DLD1 (cell line): Measurements from ENCODE around the gene FANCD2OS.
"Not testable (repeated sequence)": the region's sequence is repeated elsewhere in the genome, so short reads cannot be mapped to it uniquely, and the experiment has no call there.

Experiments used
- in situ Hi-C: cut with HindIII; loops from 2 replicates; pipeline ENCODE4 v1.10.0; 2017; ENCODE audit warnings: low sequenced_read_pairs

Gene FANCD2OS, protein sequence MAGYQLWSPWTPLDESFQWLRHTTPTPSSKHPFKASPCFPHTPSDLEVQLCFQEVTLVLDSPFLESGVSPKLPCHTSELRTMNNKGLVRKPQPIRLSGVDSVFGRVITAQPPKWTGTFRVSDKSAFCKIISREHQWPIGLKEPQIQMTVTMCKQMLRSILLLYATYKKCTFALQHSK

DNA sequence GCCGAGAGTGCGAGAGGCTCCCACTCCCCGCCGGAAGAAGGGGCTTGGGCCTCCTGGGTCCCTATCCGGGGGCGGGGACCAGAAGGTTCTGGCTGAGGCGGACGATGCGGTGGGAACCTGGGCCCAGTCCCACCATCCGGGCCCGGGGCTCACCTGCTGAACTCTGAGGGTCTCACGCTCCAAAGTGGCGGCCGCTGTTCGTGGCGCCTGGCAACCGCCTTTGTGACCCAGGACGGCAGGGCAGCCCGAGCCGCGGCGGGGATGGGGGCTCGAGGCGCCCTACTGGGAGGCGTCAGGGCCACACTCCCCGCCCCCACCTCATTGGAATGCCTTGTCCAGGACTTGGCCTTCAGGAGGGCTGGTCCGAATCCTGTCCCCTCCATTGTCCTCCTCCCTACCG is at the start of gene FANCD2OS:
TSS of gene FANCD2OS (minus strand) at position 165 of the 400 bp plus-strand sequence. CDS start 3,481 bp downstream, outside the sequence.
- in situ Hi-C loops = no loop called here

DNA sequence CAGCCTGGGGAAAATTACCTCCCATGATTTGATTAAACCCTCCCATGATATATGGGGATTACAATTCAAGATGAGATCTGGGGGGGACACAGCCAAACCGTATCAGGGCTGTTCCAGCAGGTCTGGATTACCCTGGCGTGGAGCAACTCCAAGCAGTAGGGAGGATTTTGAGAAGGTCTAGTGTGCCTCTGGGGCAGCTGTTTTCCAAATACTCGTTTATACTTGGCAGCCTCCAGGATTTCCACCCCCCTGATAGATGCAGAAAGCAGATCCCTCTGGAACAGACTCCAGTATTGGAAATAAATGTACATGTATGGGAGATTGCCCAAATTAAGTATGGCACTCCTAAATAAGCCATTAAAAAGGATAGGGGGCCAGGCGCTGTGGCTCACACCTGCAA is 49.0 kb upstream of the FANCD2OS start:
- in situ Hi-C loops = no loop called here

DNA sequence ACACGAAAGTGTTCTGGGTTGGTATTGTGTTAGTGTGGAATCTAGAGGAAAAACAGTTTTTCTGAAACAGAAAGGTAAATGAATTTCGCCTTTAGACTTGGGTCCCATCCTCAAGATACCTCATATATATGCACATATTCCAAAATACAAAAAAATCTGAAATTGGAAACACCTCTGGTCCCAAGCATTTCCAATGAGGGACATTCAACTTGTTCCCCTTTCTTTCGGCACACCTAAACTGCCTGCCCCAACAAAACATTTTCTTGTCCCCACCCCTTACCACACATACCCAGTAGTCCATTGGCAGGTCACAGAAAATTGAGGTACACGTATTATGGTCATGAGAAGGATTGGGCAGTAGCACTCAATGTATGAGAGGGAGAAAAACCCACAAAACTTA is 47.6 kb upstream of the FANCD2OS start:
- in situ Hi-C loops = no loop called here

DNA sequence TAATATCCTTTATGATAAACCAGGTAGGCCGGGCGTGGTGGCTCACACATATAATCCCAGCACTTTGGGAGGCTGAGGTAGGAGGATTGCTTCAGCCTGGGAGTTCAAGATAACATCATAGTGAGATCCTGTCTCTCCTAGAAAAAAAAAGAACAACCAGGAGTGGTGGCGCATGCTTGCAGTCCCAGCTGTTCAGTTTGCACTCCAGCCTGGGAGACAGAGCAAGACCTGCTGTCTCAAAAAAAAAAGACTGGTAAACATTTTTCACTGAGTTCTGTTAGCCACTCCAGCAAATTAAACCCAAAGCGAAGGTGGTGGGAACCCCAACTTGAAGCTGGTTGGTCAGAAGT is 47.0 kb upstream of the FANCD2OS start:
- in situ Hi-C loops = no loop called here

DNA sequence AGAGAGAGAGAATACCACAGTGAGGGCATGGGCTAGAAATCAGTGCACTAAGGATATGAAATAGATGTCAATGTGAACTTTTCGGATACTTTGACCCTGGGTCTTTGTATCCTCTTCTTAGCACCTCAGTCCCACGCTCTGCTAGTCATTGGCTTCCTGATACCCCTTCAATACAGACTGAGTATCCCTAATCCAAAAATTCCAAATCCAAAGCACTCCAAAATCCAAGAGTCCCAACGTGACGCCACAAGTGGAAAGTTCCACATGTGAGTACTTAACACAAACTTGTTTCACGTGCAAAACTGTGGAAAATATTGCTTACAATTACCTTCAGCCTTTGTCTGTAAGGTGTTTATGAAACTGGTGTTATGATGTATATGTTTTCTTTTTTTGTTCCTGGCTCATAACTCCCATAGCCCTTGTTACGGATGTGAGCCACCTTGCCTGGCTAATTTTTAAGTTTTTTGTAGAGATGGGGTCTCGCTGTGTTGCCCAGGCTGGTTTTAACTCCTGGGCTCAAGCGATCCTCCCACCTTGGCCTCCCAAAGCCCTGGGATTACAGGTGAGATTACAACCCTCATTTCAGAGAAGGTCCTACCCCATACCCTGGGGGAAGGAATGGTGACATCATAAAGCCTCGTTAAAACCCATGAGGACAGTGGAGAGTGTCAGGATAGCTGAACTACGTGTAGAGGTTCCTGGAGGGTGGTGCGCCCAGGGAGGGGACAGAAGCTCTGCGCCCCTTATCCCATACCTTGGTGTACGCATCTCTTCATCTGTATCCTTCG is 46.5 kb upstream of the FANCD2OS start:
- in situ Hi-C loops = no loop called here

DNA sequence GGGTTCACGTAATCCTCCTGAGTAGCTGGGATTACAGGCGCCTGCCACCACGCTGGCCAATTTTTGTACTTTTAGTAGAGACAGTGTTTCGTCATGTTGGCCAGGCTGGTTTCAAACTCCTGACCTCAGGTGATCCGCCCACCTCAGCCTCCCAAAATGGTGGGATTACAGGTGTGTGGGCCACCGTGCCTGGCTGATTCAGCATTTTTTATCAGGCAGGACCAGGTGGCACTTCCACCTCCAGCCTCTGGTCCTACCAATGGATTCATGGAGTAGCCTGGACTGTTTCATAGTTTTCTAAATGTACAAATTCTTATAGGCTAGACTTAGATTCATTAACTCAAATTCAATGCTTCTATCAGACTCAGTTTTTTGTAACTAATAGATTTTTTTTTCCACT is 42.9 kb upstream of the FANCD2OS start:
- in situ Hi-C loops = no loop called here

DNA sequence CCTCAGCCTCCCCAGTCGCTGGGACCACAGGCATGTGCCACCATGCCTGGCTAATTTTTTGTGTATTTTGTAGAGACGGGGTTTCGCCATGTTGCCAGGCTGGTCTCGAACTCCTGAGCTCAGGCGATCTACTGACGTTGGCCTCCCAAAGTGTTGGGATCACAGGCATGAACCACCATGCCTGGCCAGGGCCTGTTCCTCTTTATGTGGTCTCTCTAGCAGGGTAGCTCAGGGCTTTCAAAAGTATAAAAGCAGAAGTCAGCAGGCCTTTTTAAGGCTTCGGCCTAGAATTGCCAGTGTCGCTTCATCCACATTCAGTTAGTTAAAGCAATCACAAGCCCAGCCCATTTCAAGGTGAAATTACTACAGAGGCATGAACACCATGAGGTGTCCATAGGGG is 41.2 kb upstream of the FANCD2OS start:
- in situ Hi-C loops = no loop called here

DNA sequence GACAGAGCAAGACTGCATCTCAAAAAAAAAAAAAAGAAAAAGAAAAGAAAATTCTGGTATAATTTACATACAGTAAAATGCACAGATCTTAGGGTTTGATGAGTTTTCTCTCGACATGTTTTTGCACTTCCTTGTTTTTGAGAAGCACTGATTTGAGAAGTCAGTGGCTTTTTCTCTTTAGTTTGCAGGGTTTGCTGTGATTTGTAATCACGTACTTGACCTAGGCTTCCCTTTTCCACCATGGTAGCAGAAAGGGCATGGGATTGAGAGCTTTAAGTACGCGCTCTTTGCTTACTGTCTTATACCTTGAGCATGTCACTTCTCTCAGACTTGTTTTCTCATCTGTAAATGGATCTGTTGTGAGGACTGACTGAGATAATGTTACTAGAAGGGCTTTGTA is 37.6 kb upstream of the FANCD2OS start:
- in situ Hi-C loops = no loop called here

DNA sequence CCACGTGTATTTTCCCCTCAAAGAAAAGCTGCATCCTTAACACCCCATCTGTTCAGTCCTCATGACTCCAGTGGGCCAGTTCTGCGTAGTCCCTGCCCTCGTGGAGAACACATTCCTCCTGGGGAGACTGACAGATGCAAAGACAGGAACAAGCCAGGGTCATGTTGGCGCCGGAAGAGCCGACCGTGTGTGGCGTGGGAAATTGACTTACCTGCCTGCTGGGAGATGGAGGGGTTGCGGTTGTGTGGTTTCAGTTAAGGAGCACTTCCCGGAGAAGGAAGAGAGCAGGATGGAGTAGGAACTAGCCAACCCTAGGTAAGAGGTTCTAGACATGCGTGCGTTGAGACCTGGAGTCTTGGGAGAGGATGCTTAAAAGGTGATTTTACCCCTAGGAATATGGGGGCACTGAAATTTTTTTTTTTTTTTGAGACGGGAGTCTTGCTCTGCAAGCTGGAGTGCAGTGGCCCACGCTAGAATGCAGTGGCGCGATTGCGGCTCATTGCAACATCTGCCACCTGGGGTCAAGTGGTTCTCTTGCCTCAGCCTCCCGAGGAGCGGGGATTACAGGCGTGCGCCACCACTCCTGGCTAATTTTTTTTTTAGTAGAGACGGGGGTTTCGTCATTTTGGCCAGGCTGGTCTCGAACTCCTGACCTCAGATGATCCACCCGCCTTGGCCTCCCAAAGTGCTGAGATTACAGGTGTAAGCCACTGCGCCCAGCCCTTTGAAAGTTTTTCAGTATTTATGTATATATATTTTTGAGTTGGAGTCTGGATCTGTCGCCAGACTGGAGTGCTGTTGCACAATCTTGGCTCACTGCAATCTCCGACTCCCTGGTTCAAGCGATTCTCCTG is 34.9 kb upstream of the FANCD2OS start:
- in situ Hi-C loops = no loop called here

DNA sequence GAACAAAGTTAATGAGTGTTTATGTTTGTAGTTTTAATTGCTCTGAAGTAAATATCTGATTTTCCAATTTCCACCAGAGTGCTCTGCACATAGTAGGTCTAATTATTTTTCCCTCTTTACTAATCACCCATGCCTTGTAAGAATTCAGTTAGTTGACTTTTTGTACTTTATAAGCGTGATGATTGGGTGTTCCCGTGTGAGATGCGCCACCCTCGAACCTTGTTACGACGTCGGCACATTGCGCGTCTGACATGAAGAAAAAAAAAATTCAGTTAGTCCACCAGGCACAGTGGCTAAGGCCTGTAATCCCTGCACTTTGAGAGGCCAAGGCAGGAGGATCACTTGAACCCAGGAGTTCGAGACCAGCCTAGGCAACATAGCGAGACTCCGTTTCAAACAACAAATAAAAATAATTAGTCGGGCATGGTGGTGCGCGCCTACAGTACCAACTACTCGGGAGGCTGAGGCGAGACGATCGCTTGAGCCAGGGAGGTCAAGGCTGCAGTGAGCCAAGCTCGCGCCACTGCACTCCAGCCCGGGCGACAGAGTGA is 33.0 kb upstream of the FANCD2OS start:
- in situ Hi-C loops = no loop called here

DNA sequence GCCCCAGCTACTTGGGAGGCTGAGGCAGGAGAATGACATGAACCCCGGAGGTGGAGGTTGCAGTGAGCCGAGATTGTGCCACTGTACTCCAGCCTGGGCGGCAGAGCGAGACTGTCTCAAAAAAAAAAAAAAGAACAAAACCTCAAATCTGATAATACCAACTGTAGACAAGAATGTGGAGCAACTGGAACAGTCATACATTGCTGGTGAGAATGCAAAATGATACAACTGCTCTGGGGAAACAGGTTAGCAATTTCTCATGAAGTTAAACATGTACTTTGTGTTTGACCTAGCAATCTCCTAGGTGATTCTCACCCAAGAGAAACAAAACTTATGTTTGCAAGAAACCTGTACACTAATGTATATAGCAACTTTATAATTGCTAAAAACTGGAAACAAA is 29.1 kb upstream of the FANCD2OS start:
- in situ Hi-C loops = no loop called here

DNA sequence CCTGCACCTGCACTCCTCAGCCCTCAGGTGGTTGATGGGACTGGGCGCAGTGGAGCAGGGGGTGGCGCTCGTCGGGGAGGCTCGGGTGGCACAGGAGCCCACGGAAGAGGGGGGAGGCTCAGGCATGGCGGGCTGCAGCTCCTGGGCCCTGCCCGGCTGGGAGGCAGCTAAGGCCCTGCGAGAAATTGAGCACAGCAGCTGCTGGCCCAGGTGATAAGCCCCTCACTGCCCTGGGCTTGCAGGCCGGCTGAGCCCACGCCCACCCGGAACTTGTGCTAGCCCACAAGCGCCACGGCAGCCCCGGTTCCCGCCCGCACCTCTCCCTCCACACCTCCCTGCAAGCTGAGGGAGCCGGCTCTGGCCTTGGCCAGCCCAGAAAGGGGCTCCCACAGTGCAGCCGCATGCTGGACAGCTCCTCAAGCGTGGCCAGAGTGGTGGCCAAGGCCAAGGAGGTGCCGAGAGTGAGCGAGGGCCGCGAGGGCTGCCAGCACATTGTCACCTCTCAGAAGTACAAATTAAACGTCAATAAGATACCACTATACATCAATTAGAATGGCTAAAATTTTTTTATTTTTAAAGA is 28.5 kb upstream of the FANCD2OS start:
- in situ Hi-C loops = no loop called here

DNA sequence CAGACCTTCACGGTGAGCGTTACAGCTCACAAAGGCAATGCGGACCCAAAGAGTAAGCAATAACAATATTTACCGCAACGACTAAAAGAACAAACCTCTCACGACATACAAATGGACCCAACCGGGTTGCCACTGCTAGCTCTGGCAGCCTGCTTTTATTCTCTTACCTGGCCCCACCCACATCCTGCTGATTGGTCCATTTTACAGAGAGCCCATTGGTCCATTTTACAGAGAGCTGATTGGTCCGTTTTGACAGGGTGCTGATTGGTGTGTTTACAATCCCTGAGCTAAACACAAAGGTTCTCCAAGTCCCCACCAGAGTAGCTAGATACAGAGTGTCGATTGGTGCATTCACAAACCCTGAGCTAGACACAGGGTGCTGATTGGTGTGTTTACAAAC is 27.8 kb upstream of the FANCD2OS start:
- in situ Hi-C loops = not testable (repeated sequence)

DNA sequence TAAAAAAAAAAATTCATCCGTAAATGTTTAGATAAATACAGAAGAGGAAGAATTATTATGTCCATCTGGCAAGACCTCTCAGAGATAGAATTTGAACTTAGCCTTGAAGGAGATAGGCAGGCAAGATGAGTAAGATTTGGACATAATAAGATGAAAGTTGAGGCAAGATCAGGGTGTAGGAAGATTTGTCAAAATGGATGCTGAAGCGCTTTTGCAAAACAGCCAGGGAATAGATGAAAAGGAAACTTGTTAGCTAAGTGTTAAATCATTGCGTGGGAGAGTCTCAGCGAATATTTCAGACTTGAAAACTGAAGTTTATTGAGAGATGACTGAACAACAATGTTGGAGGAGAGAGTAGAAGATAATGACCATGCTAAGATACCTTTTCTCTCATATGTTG is 14.7 kb upstream of the FANCD2OS start:
- in situ Hi-C loops = no loop called here

DNA sequence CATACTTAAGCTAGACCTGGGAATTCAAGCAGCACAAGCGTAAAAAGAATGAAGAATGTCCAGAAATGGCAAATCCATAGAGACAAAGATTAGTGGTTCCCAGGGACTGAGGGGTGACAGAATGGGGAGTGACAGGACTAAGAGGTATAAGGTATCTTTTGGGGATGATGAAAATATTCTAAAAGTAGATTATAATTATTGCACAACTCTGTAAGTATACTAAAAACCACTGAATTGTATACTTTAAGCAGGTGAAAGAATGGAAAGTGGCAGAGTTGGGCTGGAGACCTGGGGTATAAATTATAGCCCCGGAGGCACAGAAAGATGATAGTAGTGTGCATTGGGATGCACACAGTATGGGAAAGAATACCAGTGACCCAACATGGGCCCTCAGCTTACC is 13.0 kb upstream of the FANCD2OS start:
- in situ Hi-C loops = no loop called here

DNA sequence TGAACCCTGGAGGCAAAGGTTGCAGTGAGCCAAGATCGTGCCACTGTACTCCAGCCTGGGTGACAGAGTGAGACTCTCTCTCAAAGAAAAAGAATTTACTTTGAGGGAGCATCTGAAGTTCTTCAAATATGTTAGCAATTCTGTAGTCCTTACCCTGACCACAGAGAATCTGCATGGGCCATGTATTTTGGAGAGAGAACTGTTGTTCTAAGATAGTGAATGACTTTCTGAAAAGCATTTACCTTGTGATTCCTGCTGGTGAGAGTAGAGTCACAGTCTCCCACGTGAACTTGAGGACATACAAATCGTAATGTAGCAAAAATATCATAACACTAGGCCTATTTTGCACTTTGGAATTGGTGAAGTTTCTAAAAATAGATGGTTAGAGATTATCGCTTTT is 11.3 kb upstream of the FANCD2OS start:
- in situ Hi-C loops = no loop called here

DNA sequence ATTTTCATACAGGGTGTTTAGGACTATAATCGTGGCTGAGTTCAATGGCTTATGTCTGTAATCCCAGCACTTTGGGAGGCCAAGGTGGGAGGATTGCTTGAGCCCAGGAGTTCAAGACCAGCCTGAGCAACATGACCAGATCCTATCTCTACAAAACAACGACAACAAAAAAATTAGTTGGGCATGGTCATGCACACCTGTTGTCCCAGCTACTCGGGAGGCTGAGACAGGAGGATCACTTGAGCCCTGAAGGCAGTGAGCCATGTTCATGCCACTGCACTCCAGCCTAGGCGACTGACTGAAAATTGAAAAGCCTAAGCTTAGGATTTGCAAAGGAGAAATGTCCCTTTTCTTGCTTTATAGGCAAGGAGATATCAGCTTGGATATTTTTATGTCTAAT is 8.9 kb upstream of the FANCD2OS start:
- in situ Hi-C loops = no loop called here

DNA sequence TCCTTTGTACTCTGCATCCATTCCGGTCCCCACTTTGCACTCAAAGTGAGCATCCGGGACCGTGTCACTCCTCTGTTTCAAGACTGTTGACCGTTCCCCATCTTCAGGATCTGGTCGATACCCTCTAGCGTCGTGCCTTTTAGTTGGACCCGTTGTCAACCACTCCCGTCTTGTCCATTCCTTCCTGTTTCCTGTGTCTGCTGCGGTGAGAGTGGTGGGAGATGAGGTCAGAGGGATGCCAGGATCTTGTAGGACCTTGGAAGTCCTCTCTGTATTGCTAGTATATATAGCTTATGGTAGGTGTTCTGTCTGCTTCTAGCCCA is 8.0 kb upstream of the FANCD2OS start:
- in situ Hi-C loops = no loop called here

DNA sequence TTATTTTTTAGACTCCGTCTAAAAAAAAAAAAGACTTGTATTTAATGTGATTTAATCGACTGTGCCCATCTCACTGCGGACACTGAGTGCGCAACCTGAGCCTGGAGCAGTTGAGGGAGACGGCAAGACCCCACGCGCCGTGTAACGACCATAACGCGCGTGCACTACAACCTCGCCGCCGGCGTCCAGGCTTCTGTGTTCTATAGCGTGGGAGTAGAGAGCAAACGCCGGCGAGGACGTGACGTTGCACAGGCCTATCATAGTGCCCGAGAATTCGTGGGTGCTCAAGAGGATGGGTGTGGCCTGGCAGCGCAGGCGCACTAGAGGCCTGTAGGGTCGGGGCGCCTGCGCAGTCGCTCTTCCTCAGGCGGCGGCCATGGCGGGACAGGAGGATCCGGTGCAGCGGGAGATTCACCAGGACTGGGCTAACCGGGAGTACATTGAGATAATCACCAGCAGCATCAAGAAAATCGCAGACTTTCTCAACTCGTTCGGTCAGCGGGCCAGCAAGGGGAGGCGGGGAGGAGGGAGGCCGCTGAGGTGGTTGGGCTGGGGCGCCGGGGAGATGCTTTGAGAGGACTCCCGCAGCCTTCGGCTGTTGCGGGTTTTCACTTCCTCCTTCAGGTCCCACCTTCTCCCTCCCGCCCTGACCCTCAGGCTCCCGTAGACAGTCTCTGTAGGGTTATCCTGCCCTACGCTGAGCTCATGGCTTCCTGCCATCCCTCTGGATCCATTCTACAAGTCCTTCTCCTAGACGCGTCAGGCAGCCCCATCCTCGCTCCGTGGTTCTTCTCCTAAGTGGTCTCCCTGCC is 7.5 kb upstream of the FANCD2OS start, which contains the start of gene BRK1:
TSS of gene BRK1 (plus strand) at position 350 of the 812 bp plus-strand sequence. CDS start at position 377, 27 bp downstream.
- in situ Hi-C loops = no loop called here

DNA sequence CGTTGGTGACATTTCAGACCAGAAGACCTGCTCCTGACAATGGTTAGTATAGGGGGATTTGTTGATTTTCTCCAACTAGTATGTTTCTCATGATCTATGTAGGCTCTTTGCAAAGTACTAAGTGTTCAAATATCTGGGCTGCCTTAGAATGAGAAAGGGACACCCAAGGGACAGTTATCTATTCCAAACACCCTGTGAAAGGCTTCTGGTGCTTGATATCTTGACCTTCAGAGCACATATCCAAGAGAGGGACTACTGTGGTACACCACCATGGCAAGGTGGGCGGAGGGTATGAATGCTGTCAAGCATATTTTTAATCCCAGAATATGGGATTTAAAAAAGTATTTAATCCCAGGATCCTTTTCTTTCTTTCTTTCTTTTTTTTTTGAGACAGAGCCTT is 1.1 kb downstream of the FANCD2OS start:
- in situ Hi-C loops = no loop called here
